COLO668 (cell line): ENCODE data around the gene GCC2.
"Not testable (repeated sequence)": the region's sequence is repeated elsewhere in the genome, so short reads cannot be mapped to it uniquely, and the experiment has no call there.

Experiments
- DNase-seq: peaks from one replicate; lab custom pipeline; 2025; ENCODE audit not compliant: unreplicated experiment; lab: John Stamatoyannopoulos, UW

The GCC2 gene

DNA sequence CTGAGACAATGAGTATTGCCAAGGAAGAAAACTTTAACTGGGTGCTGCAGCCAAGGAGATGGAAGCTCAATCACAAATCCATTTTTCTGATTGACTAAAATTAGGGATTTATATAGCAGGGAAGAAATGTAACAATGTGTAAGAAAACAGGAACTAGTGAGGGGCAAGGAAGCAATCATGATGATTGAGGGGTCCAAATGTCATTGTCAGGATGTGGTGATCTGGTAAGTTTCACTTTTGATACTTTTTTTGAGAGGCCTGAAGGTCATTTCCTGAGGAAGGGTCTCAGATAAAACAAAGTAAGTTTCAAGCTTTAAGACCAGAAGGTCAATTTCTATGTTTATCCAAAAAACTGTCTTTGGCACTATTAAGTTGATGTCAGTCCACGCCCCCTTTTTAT is 12.0 kb upstream of the GCC2 start:
- DNase-seq = no peak

GRCh38 chr2:108441712-108442111 is 7.3 kb upstream of the GCC2 start:
- DNase-seq = no peak

- no peak for DNase-seq
Observed at GRCh38 chr2:108444941-108445840, 3.8 kb upstream of the GCC2 start.

DNA sequence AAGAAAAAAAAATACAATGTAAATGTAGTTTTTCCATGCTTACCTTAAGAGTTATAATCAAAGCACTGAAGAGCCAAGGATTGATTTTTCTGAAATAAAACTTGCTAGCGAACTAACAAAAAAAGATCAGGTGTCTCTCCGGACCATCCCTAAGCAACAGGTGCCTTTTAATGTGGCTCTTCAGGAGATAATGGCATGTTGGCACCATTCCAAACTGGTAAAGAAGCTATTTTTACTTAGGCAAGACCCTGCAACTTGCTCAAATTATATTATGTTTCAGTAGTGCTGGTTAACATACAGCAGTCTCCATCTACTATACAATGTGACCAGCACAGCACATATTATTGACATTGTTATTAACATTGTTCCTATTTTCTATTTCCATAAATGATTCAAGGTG is 2.3 kb upstream of the GCC2 start:
- DNase-seq = peak; percentile 4

DNA sequence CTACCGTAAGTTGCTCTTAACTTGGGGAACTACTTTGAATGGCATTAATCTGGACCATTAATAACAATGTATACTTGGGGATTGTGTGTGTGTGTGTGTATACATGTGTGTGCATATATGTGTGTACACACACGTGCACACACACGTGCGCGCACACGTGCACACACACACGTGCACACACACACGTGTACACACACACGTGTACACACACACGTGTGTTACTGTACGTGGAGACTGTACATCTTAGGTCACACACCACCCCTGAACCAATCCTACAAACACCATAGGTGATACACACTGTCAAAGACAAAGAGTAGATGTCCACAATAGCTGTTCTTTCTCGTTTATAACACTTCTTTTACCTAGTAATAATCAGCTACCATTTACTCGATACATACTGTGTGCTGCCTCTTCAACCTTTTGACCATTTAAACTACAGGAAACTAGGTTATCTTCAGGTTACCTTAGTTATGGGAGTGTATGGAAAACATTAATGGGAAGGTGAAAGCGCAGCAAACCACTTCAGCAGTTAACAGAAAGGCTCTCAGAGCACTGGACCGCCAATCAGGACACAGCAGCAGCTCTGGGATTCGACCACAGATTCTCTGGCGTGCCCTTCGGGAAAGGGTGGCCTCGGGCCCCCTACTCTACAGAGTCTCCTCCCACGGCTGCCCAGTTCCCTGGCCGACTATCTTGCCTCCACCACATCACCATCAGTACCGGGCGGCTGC is 894 bp upstream of the GCC2 start:
- DNase-seq = no peak

- DNase-seq = peak; percentile 69
Observed at GRCh38 chr2:108449410-108450130, 564 bp downstream of the GCC2 start.

- DNase-seq = no peak
Observed at GRCh38 chr2:108450863-108451262, 1.9 kb downstream of the GCC2 start.

- DNase-seq = no peak
Observed at GRCh38 chr2:108451976-108452375, 3.0 kb downstream of the GCC2 start.

DNA sequence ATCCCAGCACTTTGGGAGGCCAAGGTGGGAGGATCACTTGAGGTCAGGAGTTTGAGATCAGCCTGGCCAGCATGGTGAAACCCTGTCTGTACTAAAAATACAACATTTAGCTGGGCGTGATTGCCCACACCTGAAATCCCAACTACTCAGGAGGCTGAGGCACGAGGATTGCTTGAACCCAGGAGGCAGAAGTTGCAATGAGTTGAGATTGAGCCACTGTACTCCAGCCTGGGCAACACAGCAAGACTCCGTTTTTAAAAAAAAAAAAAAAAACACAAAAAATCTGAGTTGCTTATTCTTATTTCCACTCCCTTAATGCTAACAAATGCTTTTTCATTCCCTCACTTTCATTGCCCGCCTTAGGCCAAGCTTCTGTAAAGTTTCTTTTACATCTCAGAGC is 4.5 kb downstream of the GCC2 start:
- not testable (repeated sequence) for DNase-seq

- DNase-seq = no peak
Observed at GRCh38 chr2:108454440-108454839, 5.4 kb downstream of the GCC2 start.

- DNase-seq = no peak
Observed at GRCh38 chr2:108455571-108455970, 6.6 kb downstream of the GCC2 start.

DNA sequence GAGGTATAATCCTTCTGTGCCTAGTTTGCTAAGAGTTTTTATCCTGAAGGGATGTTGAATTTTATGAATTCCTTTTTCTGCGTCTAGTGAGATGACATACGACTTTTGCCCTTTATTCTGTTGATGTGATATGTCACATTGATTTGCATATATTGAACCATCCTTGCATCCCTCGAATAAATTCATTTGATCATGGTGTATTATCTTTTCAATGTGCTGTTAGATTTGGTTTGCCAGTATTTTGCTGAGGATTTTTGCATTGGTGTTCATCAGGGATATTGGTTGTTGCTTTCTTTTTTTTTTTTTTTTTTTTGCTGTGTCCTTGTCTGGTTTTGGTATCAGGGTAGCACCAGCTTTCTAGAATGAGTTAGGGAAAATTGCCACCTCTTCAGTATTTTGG is 9.1 kb downstream of the GCC2 start:
- no peak for DNase-seq

- no peak for DNase-seq
Observed at GRCh38 chr2:108459441-108459840, 10.4 kb downstream of the GCC2 start.

- no peak for DNase-seq
Observed at GRCh38 chr2:108460345-108461037, 11.5 kb downstream of the GCC2 start.

DNA sequence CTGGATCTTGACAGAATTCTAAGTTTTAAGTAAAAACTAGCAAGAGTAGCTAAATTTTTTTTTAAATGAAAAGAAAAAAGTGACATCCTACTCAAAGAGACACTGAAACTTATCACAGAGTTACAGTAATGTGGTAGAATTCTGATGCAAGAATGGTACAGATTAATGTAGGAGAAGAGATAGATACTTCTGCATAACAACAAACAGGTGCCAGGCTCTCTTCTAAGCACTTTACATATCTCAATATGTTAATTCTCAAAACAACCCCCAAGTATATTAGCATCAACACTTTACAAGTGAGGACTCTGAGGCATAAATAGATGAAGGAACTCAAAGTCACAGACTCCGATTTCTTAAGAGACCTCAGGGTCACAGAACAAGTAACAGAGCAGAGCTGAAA is 28.1 kb downstream of the GCC2 start:
- no peak for DNase-seq

DNA sequence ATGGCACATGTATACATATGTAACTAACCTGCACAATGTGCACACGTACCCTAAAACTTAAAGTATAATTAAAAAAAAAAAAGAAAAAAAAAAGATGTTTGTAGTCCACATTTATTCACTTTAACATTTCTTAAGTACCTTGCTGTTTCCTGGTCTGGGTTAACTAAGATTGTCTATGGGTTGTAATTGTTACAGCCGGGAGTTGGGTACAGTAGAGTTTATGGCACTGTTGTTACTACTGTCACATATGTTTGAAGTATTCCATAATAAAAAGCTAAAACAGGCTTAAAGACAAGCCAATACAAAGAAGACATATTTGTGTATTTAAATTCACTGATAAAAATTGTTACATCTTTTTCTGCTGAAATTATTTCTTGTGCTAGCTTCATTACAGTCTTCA is 36.2 kb downstream of the GCC2 start:
- DNase-seq = no peak

DNA sequence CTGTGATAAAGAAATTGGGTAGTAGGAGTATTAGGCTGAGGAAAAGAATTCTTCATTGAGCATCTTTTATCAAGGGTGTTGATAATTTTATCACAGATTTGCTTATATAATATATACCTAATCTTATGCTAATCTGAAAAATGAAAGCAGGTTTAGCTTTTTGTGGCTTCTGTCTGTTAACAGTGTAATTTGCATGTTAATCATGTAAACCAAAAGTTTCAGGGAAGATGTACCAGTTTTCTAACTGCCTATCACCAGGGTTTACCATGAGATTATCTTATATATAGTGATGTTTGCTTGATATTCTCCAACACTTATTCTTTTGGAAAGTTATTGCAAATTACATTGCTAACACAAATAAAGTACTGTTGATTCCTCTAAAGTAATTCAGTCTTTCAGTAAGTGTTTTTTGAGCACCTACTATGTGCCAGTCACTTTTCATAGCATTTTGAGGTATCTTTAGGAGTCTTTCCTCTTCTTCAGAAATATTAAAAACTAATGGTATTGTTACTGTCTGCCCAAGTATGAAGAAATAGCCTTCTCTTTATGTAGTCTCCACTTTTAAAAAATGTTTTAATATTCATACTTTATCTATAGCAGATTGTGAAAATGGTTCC is 41.6 kb downstream of the GCC2 start:
- no peak for DNase-seq

DNA sequence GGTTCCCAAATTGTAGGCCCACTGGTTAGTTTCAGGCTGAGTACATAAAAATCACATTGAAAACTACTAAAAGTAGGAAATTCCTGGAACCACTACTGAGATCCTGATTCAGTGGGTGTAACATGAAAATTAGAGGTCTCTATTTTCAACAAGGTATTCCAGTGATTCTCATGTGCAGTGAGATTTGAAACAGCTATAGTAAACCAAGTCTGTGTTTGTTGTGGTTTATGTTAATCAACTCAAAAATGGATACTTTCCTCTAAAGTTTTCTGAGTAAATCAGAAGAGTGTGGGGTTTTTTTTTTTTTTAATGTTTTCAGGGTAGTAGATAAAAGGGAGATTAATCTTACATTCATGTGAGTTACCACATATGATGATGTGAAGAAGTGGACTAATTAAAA is 42.8 kb downstream of the GCC2 start:
- DNase-seq = no peak

- no peak for DNase-seq
Observed at GRCh38 chr2:108492364-108492763, 43.4 kb downstream of the GCC2 start.

- not testable (repeated sequence) for DNase-seq
Observed at GRCh38 chr2:108496167-108496566, 47.2 kb downstream of the GCC2 start.

- DNase-seq = not testable (repeated sequence)
Observed at GRCh38 chr2:108507620-108508019, 58.6 kb downstream of the GCC2 start.
